GM12878 (cell line): Measurements from ENCODE around the gene CD180. TPM values are rescaled to one million over a fixed set of nuclear protein-coding genes. Genes with fewer than 3 reads are reported as not detected.

Experiments
- ATAC-seq: fragments of 200-7000 bp; cut with Tn5 transposase; 3 replicates; pipeline ENCODE4 v1.9.1; 2020; ENCODE audit warnings: mild to moderate bottlenecking, moderate library complexity
- BruUV-seq: library from RNA; stranded (reverse); fragments of 400-500 nt; replicated peaks from 2 replicates; lab custom pipeline; 2021; lab: Mats Ljungman, UMichigan
- CTCF ChIA-PET: fragments of 300-600 bp; sonication (Branson Sonifier 250); formaldehyde crosslinking; extraction: SDS; loops from one replicate; lab custom pipeline; 2021; ENCODE audit warnings: inconsistent platforms; lab: Yijun Ruan, JAX
- POLR2A ChIA-PET: fragments of 350-600 bp; formaldehyde crosslinking; extraction: SDS; loops from one replicate; lab custom pipeline; 2021; ENCODE audit warnings: inconsistent platforms; lab: Charles Lee
- RAD21 ChIA-PET: fragments of 300-600 bp; sonication (Branson Sonifier 250); formaldehyde crosslinking; loops from one replicate; lab custom pipeline; 2023; ENCODE audit warnings: antibody characterized with exemption; ENCODE audit not compliant: unreplicated experiment; lab: Charles Lee
- SMC1A ChIA-PET: fragments of 300-600 bp; sonication (Branson Sonifier 250); formaldehyde crosslinking; loops from one replicate; lab custom pipeline; 2023; ENCODE audit not compliant: unreplicated experiment, uncharacterized antibody; lab: Charles Lee
- DNase-seq: peaks from one replicate; pipeline ENCODE4 v3.0.0-alpha.2; 2011; ENCODE audit warnings: low read depth, low spot score
- FAIRE-seq: peaks from 3 replicates; lab custom pipeline; 2011; peaks lifted over from hg19 to GRCh38; lab: Jason Lieb, UNC
- H2AFZ ChIP-seq: 2 replicates; pipeline ENCODE4 v1.6.0; 2011; ENCODE audit warnings: low read depth, low read length, control low read depth; ENCODE audit not compliant: control insufficient read depth
- H3K27ac ChIP-seq: 2 replicates; pipeline ENCODE4 v1.5.1; 2011; ENCODE audit warnings: control low read depth; ENCODE audit not compliant: control insufficient read depth, insufficient read depth
- H3K27me3 ChIP-seq, 2 experiments: replicated peaks in 1 of 2; 2 replicates each; pipeline versions ENCODE4 v1.6.0 to v1.6.1; 2011; ENCODE audit warnings: low read length in 1 of 2; ENCODE audit not compliant: control insufficient read depth in 2 of 2, insufficient read depth in 2 of 2
- H3K36me3 ChIP-seq, 2 experiments: 2 replicates each; pipeline ENCODE4 v1.5.1; 2011; ENCODE audit warnings: low read length in 1 of 2; ENCODE audit not compliant: control insufficient read depth in 2 of 2, insufficient read depth in 2 of 2
- H3K4me1 ChIP-seq: 2 replicates; pipeline ENCODE4 v1.6.1; 2011; ENCODE audit warnings: mild to moderate bottlenecking, low read length, moderate library complexity, mixed read lengths; ENCODE audit not compliant: control insufficient read depth, insufficient read depth
- H3K4me2 ChIP-seq: 2 replicates; pipeline ENCODE4 v1.6.0; 2011; ENCODE audit warnings: control low read depth; ENCODE audit not compliant: control insufficient read depth, insufficient read depth
- H3K4me3 ChIP-seq: fragments of 200-600 bp; sonication (generic); 2 replicates; pipeline ENCODE4 v1.5.1; 2016
- H3K79me2 ChIP-seq: 2 replicates; pipeline ENCODE4 v1.6.0; 2011; ENCODE audit warnings: low read length; ENCODE audit not compliant: control insufficient read depth, insufficient read depth
- H3K9ac ChIP-seq: 2 replicates; pipeline ENCODE4 v1.8.0; 2011; ENCODE audit warnings: low read length, control low read depth, mixed read lengths; ENCODE audit not compliant: control insufficient read depth, insufficient read depth
- H3K9me3 ChIP-seq: replicated peaks from 3 replicates; pipeline ENCODE4 v1.5.1; 2011; ENCODE audit warnings: mild to moderate bottlenecking, low read length; ENCODE audit not compliant: control insufficient read depth, insufficient read depth
- H4K20me1 ChIP-seq: 2 replicates; pipeline ENCODE4 v1.6.0; 2011; ENCODE audit not compliant: control insufficient read depth, insufficient read depth
- EED ChIP-seq: sonication (generic); IDR thresholded peaks from 2 replicates; pipeline ENCODE4 v1.6.1; 2016; ENCODE audit warnings: antibody characterized with exemption, low read depth
- NFYA ChIP-seq: IDR thresholded peaks from 2 replicates; pipeline ENCODE4 v1.6.1; 2011; ENCODE audit warnings: low read depth, mild to moderate bottlenecking, low read length, improper control_type of control experiment, borderline replicate concordance
- PAX5 ChIP-seq: IDR thresholded peaks from 2 replicates; pipeline ENCODE4 v1.6.1; 2011; ENCODE audit warnings: low read depth, low read length, borderline replicate concordance
- SRF ChIP-seq, 2 experiments: IDR thresholded peaks; 2 replicates each; pipeline ENCODE4 v1.6.1; 2011; ENCODE audit warnings: low read depth in 2 of 2, low read length in 2 of 2, mild to moderate bottlenecking in 1 of 2, moderate library complexity in 1 of 2
- WGBS: methylation state at CpG from one replicate; pipeline ENCODE4 v1.1.6; 2016; ENCODE audit warnings: low lambda C conversion rate; ENCODE audit not compliant: insufficient replicate concordance, insufficient coverage; ENCODE audit errors: missing lambda C conversion rate; 5-methylcytosine and 5-hydroxymethylcytosine counted together
- in situ Hi-C: fragments of 300-500 bp; cut with MboI; formaldehyde crosslinking; loops from 9 replicates; pipeline ENCODE4 v1.14.3; 2018; ENCODE audit warnings: mixed read lengths
- intact Hi-C: fragments of 100-400 bp; cut with micrococcal nuclease; formaldehyde crosslinking; loops from one replicate; pipeline ENCODE4 v1.14.2; 2022; ENCODE audit not compliant: unreplicated experiment
- polyA plus RNA-seq, 11 experiments: library from polyadenylated mRNA; depleted of rRNA in 4 of 11; unstranded in 6 of 11; stranded (reverse) in 5 of 11; fragments of >200 nt; fragmentation: Nextera tagmentation in 4 of 11; fragmentation: Illumina TruSeq in 1 of 11; extraction: Ambion mirVana in 4 of 11; extraction: Trizol in 1 of 11; gene quantifications; 1 replicate in 1 of 11; 2 replicates in 10 of 11; pipeline versions ENCODE4 v1.2.1 to v1.2.3, GENCODE V29; 2011 to 2016; ENCODE audit warnings: inconsistent platforms in 2 of 11, missing spikeins in 2 of 11, low read depth in 1 of 11
- total RNA-seq, 4 experiments: library from RNA; depleted of rRNA in 3 of 4; stranded (reverse); fragments of >200 nt in 3 of 4; fragmentation: Illumina TruSeq in 1 of 4; extraction: Trizol in 1 of 4; gene quantifications; 2 replicates each; pipeline versions ENCODE4 v1.2.1 to v1.2.3, GENCODE V29; 2013 to 2021
- TF ChIP-seq, protein P1 (sequence below): fragments of 450-650 bp; IDR thresholded peaks from 2 replicates; pipeline ENCODE4 v1.6.1; 2017; ENCODE audit warnings: antibody characterized with exemption, mild to moderate bottlenecking, moderate library complexity

CD180 gene
- total and polyA plus RNA-seq, 10 of the 15 experiments (the other 5 are each of a cell fraction or from before 2014, with no cell fraction given): 0.22 to 9.7 (median 2.9) TPM

GRCh38 chr5:67203701-67204074, 7.1 kb upstream of the CD180 start (continued):
- TF ChIP-seq NFYA: no peak
- no peak for TF ChIP-seq PAX5
- TF ChIP-seq EED: no peak

DNA sequence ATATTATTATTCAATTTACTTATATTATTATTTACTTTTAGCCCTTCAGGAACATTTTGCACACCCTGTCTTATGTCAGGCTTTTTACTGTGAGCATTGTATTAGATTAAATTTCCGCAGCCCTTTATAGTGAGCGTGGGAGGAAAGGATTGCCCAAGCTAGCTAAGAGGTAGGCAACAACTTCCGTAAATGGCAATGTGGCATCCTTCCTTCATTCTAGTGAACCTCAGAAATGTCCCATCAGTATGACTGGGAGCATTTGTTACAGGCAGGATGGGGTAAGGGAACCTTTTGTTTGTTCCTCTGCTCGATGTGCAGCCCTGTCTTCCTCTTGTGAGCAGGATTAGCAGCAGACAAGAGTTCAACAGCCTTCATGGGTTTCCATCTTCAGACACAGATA, 6.2 kb upstream of the CD180 start:
- FAIRE-seq: peak; percentile 13
- POLR2A ChIA-PET: interaction anchor here (1.3 kb wide), 1 partner anchor 10 kb away, joined by 3 read pairs; no protein-coding TSS in a partner anchor
- H3K4me1 ChIP-seq: peaks cover 80% of the 10 kb centered on the region
- CTCF ChIA-PET: interaction anchor here (2.9 to 10.0 kb wide), 2 partner anchors 36 to 46 kb away, joined by 17 to 137 read pairs; no protein-coding TSS in a partner anchor
- RAD21 ChIA-PET: interaction anchor here (1.1 to 1.3 kb wide), 3 partner anchors 10 to 36 kb away, joined by 3 to 6 read pairs (median 5); no protein-coding TSS in a partner anchor
- TF ChIP-seq, protein P1, sequence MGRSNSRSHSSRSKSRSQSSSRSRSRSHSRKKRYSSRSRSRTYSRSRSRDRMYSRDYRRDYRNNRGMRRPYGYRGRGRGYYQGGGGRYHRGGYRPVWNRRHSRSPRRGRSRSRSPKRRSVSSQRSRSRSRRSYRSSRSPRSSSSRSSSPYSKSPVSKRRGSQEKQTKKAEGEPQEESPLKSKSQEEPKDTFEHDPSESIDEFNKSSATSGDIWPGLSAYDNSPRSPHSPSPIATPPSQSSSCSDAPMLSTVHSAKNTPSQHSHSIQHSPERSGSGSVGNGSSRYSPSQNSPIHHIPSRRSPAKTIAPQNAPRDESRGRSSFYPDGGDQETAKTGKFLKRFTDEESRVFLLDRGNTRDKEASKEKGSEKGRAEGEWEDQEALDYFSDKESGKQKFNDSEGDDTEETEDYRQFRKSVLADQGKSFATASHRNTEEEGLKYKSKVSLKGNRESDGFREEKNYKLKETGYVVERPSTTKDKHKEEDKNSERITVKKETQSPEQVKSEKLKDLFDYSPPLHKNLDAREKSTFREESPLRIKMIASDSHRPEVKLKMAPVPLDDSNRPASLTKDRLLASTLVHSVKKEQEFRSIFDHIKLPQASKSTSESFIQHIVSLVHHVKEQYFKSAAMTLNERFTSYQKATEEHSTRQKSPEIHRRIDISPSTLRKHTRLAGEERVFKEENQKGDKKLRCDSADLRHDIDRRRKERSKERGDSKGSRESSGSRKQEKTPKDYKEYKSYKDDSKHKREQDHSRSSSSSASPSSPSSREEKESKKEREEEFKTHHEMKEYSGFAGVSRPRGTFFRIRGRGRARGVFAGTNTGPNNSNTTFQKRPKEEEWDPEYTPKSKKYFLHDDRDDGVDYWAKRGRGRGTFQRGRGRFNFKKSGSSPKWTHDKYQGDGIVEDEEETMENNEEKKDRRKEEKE: no peak
- TF ChIP-seq SRF (IDR thresholded peaks at IDR 0.05; ENCODE audit: low read depth in 2 of 2, low read length in 2 of 2): peak in 1 of 2 experiments; percentile 56; a peak in 1 of 4 replicates
- TF ChIP-seq, all 136 proteins: peak for 1
- ATAC-seq (no peak), DNase-seq (no peak)
- H4K20me1 ChIP-seq: no peaks in the 10 kb centered on the region
- intact Hi-C loops (loop anchor here (10.0 kb wide), 2 partner anchors 138 to 358 kb away; no protein-coding TSS in a partner anchor), in situ Hi-C loops (loop anchor here (25.0 kb wide), 1 partner anchor 391 kb away; no protein-coding TSS in a partner anchor)
- BruUV-seq: no TSS peak
- peak overlapping the region; percentile 73; the same call in 1 of the 2 replicates for H3K4me2 ChIP-seq
- no peak overlapping the region for H3K4me3 ChIP-seq
- peak overlapping the region; percentile 48; the same call in 1 of the 2 replicates for H2AFZ ChIP-seq
- H3K36me3 ChIP-seq: no peaks in the 10 kb centered on the region
- 54% methylated on average over 4 of the region's 4 CpGs for WGBS
- no peak overlapping the region; the same call in 1 of the 2 replicates for H3K9ac ChIP-seq
- peak overlapping the region; percentile 35; the same call in 1 of the 2 replicates for H3K27ac ChIP-seq
- no peaks in the 10 kb centered on the region for H3K27me3 ChIP-seq
- no peaks in the 10 kb centered on the region; the same call in 1 of the 3 replicates for H3K9me3 ChIP-seq
- SMC1A ChIA-PET: interaction anchor here (0.9 to 1.1 kb wide), 2 partner anchors 14 to 36 kb away, joined by 3 to 4 read pairs; no protein-coding TSS in a partner anchor
- H3K79me2 ChIP-seq: no peaks in the 10 kb centered on the region
